A673 (cell line): Measurements from ENCODE around the gene PPA2. TPM values are rescaled to one million over a fixed set of nuclear protein-coding genes. Genes with fewer than 3 reads are reported as not detected.

Source experiments
- BruUV-seq: library from RNA; stranded (reverse); fragments of 400-500 nt; replicated peaks from 2 replicates; lab custom pipeline; 2021; lab: Mats Ljungman, UMichigan
- CTCF ChIA-PET: fragments of 300-600 bp; sonication (Branson Sonifier 250); formaldehyde crosslinking; loops from one replicate; lab custom pipeline; 2022; ENCODE audit warnings: antibody characterized with exemption; lab: Charles Lee
- POLR2A ChIA-PET: fragments of 300-600 bp; sonication (Branson Sonifier 250); formaldehyde crosslinking; loops from one replicate; lab custom pipeline; 2022; ENCODE audit warnings: antibody characterized with exemption; ENCODE audit not compliant: low non-redundant PET; lab: Charles Lee
- DNase-seq: peaks from one replicate; pipeline ENCODE4 v3.0.0-alpha.2; 2015; ENCODE audit warnings: low spot score
- H3K27ac ChIP-seq: fragments of 200-600 bp; sonication (generic); 2 replicates; pipeline ENCODE4 v1.5.1; 2016; ENCODE audit warnings: mixed run types, low read depth, mild to moderate bottlenecking, mixed read lengths, antibody characterized with exemption, low read length; ENCODE audit not compliant: poor library complexity, severe bottlenecking
- H3K27me3 ChIP-seq: fragments of 200-600 bp; sonication (generic); replicated peaks from 2 replicates; pipeline ENCODE4 v1.6.1; 2017; ENCODE audit warnings: mixed run types, low read depth, mild to moderate bottlenecking, mixed read lengths, antibody characterized with exemption, low read length; ENCODE audit not compliant: insufficient read depth, poor library complexity
- H3K36me3 ChIP-seq: fragments of 200-600 bp; sonication (generic); 2 replicates; pipeline ENCODE4 v1.6.1; 2016; ENCODE audit warnings: mixed run types, mild to moderate bottlenecking, mixed read lengths, antibody characterized with exemption, low read length; ENCODE audit not compliant: insufficient read depth, poor library complexity, severe bottlenecking
- H3K4me1 ChIP-seq: fragments of 200-600 bp; sonication (generic); 2 replicates; pipeline ENCODE4 v1.6.1; 2017; ENCODE audit warnings: mixed run types, mild to moderate bottlenecking, mixed read lengths, antibody characterized with exemption, low read length; ENCODE audit not compliant: insufficient read depth, poor library complexity, severe bottlenecking
- H3K4me3 ChIP-seq: fragments of 200-600 bp; sonication (generic); 2 replicates; pipeline ENCODE4 v1.5.1; 2016; ENCODE audit warnings: low read depth, mixed run types, mild to moderate bottlenecking, mixed read lengths, low read length; ENCODE audit not compliant: poor library complexity, severe bottlenecking
- H3K9me3 ChIP-seq: fragments of 200-600 bp; sonication (generic); 2 replicates; pipeline ENCODE4 v1.6.1; 2016; ENCODE audit warnings: mixed run types, low read depth, mild to moderate bottlenecking, mixed read lengths, antibody characterized with exemption, low read length; ENCODE audit not compliant: poor library complexity, severe bottlenecking
- EZH2 ChIP-seq: fragments of 200-600 bp; sonication (generic); IDR thresholded peaks from 2 replicates; pipeline ENCODE4 v1.6.1; 2017; ENCODE audit warnings: borderline replicate concordance, low read depth, mild to moderate bottlenecking, mixed read lengths, antibody characterized with exemption, low read length; ENCODE audit not compliant: poor library complexity, severe bottlenecking
- intact Hi-C: fragments of 100-400 bp; cut with micrococcal nuclease; formaldehyde crosslinking; loops from one replicate; pipeline ENCODE4 v1.10.0; 2022; ENCODE audit not compliant: unreplicated experiment
- total RNA-seq: library from RNA; stranded (reverse); gene quantifications from 2 replicates; pipeline ENCODE4 v1.2.3, GENCODE V29; 2021
- TF ChIP-seq, protein P1 (sequence below): fragments of 300-800, 200-600 bp; sonication (generic); conservative IDR thresholded peaks from 2 replicates; pipeline ENCODE4 v1.5.1; 2017; ENCODE audit warnings: low read depth, mild to moderate bottlenecking, antibody characterized with exemption, low read length, moderate library complexity, mixed read lengths

The PPA2 gene
- total RNA-seq, 1 experiment from 2014 or later = 136 TPM

DNA sequence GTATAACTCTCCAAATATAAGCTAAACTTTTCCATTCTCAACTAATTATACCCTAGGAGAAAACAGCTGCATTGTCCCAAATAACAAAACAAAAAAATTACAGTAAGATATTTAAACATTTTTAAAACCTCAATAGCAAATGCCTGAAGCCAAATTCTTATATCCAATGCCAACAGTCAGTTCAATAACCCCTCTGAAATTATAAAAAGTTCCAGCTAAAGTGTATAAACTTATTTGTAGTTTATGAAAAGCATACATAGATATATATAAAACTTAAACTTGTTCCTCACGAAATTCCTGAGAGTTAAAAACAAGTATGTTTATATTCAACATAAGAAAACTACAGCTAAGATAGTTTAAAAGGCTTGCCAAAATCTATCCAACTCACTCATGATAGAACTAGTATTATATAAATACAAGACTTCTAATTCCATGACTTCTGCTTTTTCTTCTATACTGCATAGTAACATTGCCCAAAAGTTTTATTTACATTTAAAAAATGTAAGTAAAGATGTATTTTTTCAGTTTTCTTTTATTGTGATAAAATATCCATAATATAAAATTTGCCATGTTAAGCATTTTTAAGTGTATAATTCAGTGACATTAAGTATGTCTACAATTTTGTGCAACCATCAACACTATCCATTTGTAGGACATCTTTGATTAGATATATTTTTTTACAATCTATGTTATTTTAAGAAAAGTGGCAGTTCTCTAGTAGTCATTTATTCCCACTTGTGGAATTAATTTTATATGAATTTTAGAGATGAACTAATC, 72.8 kb downstream of the PPA2 start:
- TF ChIP-seq, protein P1, sequence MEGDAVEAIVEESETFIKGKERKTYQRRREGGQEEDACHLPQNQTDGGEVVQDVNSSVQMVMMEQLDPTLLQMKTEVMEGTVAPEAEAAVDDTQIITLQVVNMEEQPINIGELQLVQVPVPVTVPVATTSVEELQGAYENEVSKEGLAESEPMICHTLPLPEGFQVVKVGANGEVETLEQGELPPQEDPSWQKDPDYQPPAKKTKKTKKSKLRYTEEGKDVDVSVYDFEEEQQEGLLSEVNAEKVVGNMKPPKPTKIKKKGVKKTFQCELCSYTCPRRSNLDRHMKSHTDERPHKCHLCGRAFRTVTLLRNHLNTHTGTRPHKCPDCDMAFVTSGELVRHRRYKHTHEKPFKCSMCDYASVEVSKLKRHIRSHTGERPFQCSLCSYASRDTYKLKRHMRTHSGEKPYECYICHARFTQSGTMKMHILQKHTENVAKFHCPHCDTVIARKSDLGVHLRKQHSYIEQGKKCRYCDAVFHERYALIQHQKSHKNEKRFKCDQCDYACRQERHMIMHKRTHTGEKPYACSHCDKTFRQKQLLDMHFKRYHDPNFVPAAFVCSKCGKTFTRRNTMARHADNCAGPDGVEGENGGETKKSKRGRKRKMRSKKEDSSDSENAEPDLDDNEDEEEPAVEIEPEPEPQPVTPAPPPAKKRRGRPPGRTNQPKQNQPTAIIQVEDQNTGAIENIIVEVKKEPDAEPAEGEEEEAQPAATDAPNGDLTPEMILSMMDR = no peak
- TF ChIP-seq EZH2 = no peak
- H3K36me3 ChIP-seq = peaks cover 11% of the 10 kb centered on the region
- H3K4me1 ChIP-seq = no peaks in the 10 kb centered on the region
- H3K27me3 ChIP-seq = no peaks in the 10 kb centered on the region
- no peak overlapping the region for H3K4me3 ChIP-seq
- ChIA-PET POLR2A (no interaction called here), CTCF (no interaction called here)
- DNase-seq = no peak
- H3K9me3 ChIP-seq = peaks cover 5% of the 10 kb centered on the region
- no TSS peak for BruUV-seq
- no peak overlapping the region for H3K27ac ChIP-seq
- intact Hi-C loops = no loop called here

DNA sequence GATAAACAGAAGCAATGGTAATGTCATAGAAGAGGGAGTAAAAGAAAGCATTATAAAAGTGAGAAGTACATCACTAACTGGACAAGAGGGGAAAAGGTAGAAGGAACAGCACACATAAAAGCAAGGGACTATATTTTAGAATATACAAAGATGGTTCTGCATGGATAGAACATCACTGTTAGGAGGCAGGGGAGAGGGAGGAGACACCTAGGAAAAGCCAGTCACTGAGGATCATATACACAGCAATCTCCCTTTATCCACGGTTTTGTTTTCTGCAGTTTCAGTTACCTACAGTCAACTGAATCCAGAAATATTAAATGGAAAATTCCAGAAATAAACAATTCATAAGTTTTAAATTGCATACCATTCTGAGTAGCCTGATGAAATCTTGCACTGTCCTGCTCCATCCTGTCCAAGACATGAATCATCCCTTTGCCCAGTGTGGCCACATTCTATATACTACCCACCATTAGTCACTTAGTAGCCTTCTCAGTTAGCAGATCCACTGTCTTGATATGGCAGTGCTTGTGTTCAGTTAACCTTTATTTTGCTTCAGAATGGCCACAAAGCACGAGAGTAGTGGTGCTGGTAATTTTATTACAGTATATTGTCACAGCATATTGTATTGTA, 74.2 kb downstream of the PPA2 start:
- CTCF ChIA-PET = no interaction called here

DNA sequence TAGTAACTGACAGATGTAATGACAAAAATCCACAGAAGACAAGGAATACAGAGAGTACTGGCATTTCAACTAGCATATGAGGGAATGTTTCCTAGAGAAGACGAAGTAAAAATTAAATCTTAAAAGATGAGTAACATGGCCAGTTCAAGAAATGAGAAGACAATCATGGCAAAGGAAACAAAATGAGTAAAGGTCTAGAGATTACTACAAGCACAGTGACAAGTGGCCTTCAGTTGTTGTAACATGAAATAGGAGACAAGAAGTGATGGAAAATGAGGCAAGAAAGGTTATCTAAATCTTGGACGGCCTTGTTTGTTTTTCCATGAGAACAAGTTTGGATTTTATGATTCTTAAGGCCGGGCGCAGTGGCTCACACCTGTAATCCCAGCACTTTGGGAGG, 81.0 kb downstream of the PPA2 start:
- intact Hi-C loops = no loop called here
- POLR2A ChIA-PET = no interaction called here
- no peak overlapping the region for H3K4me3 ChIP-seq
- CTCF ChIA-PET = no interaction called here
- H3K9me3 ChIP-seq = no peaks in the 10 kb centered on the region
- no peaks in the 10 kb centered on the region for H3K36me3 ChIP-seq
- no TSS peak for BruUV-seq
- no peak for DNase-seq
- H3K27ac ChIP-seq = no peak overlapping the region
- TF ChIP-seq, protein P1 = no peak
- TF ChIP-seq EZH2 = no peak
- H3K4me1 ChIP-seq = peaks cover 2% of the 10 kb centered on the region
- H3K27me3 ChIP-seq = no peaks in the 10 kb centered on the region

More for the DNA sequence above, 74.2 kb downstream of the PPA2 start:
- H3K4me1 ChIP-seq = no peaks in the 10 kb centered on the region
- DNase-seq = no peak
- H3K27ac ChIP-seq = no peak overlapping the region
- peaks cover 4% of the 10 kb centered on the region for H3K9me3 ChIP-seq
- H3K36me3 ChIP-seq = peaks cover 4% of the 10 kb centered on the region
- no peaks in the 10 kb centered on the region for H3K27me3 ChIP-seq
- TF ChIP-seq EZH2 = no peak
- TF ChIP-seq, protein P1 = no peak
- no peak overlapping the region for H3K4me3 ChIP-seq
- POLR2A ChIA-PET = no interaction called here
- no TSS peak for BruUV-seq
- intact Hi-C loops = no loop called here
